ENCODE measurements around the gene ZNF791.
"Not testable (repeated sequence)": the region's sequence is repeated elsewhere in the genome, so short reads cannot be mapped to it uniquely, and the experiment has no call there.

ZNF791 gene

DNA sequence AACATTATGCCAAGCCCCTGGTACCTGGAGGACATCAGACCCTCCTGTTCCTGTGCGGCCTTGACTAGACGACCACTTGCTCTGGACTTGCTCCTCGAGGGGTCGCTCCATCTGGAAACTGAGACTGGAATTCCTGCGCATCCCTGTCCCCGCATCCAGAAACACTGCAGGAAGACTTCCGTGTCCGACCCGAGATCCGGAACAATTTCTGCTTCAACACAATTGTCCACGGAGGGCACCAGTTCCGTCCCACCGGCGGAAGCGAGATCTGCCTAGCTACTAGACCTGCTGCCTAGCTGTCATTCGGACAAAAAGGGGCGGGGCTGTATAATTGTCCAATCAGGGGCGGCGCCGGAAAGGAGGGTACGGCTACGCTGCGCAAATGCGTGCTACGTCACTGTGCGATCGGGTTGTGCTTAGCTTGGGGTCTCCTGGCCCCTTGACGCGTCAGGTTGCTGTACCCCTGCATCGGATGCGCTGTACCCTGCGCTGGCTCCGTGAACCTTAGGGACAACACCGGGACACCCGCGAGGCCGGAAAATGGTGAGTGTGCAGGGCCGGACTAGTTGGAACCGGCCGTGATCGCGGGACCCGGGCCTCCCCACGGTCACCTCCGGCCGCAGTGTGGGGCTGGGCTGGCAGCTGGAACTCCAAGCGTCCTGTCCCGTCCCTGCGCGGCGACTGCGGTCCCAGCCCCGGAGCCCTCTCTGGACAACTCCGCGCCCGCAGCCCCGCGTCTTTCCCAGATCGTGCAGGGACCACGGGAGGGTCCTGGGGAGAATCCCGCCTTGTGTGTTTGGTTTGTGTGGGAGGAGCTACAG, at the start of gene ZNF791, which contains the start of gene ZNF490:
Gene ZNF791 (plus strand): TSS at position 381 of the 821 bp plus-strand sequence. CDS start 160 bp downstream, at position 541.
Gene ZNF490 (minus strand): TSS at position 274 of the 821 bp plus-strand sequence. CDS start 133 bp downstream, at position 141.
- peak within 1 kb of the TSS; percentile 72 to 100 (median 100) for H3K4me3 ChIP-seq
- peak within 1 kb of the TSS; percentile 67 to 99 (median 94) for H3K27ac ChIP-seq

DNA sequence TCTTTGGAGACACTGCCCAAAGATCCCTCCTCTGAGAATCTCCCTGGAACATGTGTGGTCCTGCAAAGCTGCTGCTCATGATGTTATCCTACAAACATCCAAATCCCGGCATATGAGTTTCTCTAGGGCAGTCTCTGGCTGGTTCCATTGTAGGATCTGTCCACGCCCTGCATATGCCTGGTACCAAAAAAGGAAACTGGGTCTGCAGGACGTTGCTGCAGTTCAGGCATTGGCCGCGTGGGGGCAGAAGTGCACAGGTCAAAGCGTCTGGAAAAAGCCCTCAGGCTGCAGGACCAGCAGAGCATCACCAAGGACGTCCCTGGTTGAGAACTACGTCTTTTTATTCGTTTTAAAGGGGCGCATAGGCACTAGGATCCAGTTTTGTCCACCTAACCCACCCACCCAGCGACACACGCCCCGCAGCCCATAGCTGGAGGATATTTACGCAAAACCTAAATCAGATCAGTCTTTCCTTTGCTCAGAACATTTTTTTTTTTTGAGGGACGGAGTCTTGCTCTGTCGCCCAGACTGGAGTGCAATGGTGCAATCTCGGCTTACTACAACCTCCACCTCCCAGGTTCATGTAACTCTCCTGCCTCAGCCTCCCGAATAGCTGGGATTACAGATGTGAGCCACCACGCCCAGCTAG, 46.6 kb upstream of the ZNF791 start:
- H3K4me3 ChIP-seq: no peak overlapping the region
- no peak overlapping the region for H3K27ac ChIP-seq

DNA sequence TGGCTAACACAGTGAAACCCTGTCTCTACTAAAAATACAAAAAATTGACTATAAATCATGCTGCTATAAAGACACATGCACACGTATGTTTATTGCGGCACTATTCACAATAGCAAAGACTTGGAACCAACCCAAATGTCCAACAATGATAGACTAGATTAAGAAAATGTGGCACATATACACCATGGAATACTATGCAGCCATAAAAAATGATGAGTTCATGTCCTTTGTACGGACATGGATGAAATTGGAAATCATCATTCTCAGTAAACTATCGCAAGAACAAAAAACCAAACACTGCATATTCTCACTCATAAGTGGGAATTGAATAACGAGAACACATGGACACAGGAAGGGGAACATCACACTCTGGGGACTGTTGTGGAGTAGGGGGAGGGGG, 44.3 kb upstream of the ZNF791 start:
- H3K27ac ChIP-seq, H3K4me3 ChIP-seq: not testable (repeated sequence)

DNA sequence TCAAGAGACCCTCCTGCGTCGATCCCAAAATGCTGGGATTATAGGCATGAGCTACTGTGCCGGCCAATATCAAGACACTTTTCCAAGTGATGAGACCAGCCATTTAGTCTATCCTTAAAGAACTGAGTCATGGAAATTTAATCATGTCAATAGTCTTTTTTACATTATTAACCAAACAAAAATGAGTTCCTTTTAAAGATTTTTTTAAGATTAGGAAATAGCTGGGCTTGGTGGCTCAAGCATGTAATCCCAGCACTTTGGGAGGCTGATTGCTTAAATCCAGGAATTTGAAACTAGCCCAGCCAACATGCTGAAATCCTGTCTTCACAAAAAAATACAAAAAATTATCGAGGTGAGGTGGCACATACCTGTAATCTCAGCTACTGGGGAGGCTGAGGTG, 42.8 kb upstream of the ZNF791 start:
- H3K4me3 ChIP-seq: no peak overlapping the region
- no peak overlapping the region for H3K27ac ChIP-seq

DNA sequence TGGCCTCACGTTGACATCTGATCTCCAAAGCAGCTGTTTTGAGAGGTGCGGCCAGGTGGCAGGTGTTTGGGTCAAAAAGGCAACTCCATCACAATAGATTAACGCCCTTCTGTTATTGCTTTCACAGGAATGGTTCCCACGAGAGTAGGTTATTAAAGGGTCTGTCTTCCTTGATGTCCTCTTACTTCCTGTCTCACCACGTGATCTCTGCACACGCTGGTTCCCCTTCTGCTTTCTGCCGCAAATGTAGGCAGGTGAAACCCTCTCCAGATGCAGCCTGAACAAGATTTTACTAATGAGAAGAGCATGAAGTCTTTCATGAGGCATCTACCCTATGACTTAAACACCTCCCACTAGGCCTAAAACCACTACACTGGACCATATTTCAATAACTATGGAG, 36.7 kb upstream of the ZNF791 start:
- Histone ChIP-seq H3K27ac (no peak overlapping the region), H3K4me3 (no peak overlapping the region)

DNA sequence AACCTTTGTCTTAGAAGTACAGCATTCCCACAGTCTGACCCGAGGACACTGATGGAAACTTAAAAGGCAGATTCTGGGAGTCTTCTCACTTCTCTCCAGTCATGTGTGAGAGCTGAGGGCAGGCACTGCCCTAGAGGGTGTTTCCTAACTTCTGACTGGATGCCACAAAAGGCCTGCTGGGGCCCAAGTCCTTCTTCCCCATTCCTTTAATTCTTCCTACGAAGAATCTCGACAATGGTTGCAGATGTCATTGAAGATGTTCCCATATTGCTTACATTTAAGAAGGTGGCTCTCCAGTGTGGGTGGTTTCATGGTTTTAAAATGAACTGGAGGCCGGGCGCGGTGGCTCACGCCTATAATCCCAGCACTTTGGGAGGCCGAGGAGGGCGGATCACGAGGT, 32.1 kb upstream of the ZNF791 start:
- Histone ChIP-seq H3K27ac (no peak overlapping the region), H3K4me3 (no peak overlapping the region)

DNA sequence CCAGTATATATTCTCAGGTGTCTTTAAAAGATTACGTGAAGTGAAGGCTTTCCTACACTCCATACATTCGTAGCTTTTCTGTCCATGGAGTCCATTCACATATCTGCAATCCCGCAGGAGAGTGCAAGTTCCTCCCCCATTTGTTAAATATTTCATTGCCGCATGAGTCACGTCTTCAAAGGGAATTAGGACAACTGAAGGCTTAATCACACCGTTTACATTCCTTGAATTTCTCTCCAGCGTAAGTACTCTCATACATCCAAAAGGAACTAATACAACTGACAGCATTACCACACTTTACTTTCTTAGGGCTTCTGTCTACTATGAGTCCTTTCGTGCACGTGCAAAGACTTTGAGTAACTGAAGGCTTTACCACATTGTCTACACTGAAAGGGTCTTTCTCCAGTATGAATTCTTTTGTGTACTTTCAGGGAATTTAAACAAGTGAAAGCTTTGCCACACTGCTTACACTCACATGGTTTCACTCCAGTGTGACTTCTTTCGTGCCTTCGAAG, 30.5 kb upstream of the ZNF791 start:
- Histone ChIP-seq H3K27ac (no peak overlapping the region), H3K4me3 (no peak overlapping the region)

DNA sequence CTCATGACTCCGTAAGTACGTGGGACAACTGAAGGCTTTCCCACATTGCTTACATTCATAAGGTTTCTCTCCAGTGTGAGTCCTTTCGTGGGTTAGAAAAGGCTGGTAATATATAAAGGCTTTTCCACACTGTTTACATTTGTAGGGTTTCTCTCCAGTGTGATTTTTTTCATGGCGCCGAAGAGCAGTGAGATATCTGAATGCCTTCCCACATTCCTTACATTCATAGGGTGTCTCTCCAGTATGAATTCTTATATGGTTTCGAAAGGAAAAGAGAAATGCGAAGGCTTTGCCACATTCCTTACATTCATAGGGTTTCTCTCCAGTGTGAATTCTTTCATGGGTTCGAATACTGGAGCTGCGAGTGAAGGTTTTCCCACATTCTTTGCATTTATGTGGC, 29.6 kb upstream of the ZNF791 start:
- Histone ChIP-seq H3K4me3 (no peak overlapping the region), H3K27ac (no peak overlapping the region)

DNA sequence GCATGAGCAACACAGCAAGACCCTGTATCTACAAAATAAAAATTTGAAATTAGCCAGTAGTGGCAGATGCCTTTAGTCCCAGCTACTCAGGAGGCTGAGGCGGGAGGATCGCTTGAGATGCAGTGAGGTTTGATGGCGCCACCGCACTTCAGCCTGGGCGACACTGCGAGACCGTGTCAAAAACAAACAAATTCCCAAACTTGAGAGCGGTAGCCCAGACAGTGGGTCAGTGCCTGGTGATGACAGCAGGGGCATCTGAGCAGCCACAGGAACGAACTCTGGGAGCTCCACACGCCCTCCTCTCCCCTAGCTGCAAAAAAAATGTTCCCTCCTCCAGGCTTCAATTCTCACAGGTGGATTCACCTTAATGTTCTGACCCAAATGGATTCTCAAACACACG, 14.2 kb upstream of the ZNF791 start:
- no peak overlapping the region for H3K27ac ChIP-seq
- no peak overlapping the region for H3K4me3 ChIP-seq

DNA sequence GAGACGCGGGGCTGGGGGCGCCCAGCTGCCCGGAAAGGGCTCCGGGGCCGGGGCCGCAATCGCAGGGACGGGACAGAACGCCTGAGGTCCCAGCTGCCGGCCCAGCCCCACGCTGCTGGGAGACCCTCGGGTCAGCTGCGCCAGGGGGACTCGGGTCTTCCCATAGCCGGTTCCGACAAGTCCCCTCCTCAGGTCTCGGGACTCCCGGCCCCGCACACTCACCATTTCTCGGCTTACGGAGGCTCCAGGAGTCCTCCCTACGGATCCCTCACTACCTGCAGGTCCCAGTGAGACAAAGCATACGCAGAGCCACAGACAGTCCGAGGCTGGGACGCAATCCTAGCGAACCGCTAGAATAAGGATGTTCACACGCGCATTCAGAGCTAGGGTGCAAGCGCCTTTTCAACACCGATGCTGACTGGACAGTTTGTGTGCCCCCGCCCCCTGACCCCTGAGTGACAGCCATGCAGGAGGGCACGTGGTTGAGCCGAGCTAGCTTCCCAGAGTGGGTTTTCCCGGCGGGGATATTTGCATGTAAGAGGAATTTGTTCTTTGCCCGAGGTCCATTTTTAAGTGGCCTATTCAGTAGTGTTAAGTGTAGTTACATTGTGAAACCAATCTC, 13.7 kb upstream of the ZNF791 start:
- no peak overlapping the region for H3K27ac ChIP-seq
- no peak overlapping the region for H3K4me3 ChIP-seq

DNA sequence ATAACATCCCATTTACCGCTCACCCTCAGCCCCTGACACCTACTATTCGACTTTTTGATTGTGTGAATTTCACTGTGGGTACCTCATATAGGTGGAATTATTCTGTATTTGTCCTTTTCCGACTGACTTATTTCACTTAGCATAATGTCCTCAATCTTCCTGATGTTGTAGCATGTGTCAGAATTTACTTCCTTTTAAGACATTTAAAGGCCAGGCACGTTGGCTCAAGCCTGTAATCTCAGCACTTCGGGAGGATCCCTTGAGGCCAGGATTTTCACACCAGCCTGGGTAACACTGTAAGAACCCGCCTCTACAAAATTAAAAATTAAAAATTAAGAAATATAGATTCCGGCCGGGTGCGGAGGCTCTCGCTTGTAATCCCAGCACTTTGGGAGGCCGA, 13.1 kb upstream of the ZNF791 start:
- H3K27ac ChIP-seq: no peak overlapping the region
- H3K4me3 ChIP-seq: no peak overlapping the region

DNA sequence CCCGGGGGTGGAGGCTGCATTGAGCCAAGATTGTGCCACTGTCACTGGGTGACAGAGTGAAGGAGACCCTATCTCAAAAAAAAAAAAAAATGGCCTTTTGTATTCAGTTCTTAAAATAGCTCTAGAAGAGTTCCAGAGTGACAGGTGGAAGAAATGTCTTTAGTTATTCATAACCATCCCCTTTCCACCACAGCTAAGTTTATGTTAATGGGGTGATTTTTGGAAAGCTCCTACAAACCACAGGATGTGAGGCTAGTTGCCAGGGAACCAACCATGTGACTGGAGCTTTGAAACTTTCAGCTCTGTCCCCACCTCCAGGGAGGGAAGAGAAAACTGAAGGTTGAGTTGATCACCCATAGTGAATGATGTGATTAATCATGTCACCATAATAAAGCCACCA, 7.0 kb upstream of the ZNF791 start:
- Histone ChIP-seq H3K4me3 (no peak overlapping the region), H3K27ac (peak overlapping the region in 1 of 21 experiments; percentile 32)

DNA sequence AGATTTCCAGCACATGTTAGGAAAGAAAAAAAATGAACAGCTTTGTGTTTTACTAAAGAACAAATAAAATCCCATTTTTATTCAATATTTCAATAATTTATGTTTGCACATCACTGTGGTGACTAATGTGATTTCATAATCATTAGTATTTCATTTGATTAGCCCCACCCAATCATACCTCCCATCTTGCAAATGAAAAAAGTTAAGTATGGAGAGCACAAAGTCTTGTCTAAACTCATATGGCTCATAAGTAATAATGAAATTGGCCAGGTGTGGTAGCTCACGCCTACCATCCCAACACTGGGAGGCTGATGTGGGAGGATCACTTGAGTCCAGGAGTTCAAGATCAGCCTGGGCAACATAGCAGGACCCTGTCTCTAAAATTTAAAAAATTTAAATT, 3.9 kb upstream of the ZNF791 start:
- no peak overlapping the region for H3K4me3 ChIP-seq
- no peak overlapping the region for H3K27ac ChIP-seq

DNA sequence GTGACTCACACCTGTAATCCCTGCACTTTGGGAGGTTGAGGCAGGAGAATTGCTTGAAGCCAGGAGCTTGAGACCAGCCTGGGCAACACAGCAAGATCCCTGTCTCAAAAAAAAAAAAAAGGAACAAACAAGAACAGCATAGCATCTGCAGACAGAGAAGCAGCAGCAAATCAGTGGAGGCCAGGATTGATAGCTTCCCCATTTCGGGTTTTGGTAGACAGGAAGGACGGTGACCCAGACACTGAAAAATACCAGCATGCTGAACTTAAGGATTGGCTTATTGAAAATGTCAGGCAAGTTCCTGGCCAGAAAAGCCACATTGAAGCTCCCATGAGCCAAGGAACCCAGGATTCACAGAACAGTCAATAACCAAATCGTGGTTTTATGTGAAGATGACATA, 3.1 kb upstream of the ZNF791 start:
- no peak overlapping the region for H3K4me3 ChIP-seq
- H3K27ac ChIP-seq: no peak overlapping the region

DNA sequence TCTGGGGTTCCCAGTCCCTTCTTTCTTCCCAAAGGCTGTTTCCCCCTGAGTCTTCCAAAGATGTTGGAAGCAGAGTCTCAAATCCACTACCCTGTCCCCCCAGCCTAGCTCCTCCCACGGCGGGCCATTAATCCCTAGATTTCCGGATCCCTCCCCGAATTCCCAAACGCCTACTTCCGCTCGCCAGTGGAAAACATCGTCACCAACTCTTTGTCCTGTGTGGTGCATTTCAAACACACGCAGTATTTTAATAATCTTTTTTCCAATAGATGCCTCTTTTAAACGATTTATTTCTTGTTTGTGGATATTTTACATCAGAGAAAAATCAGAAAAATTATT, 610 bp downstream of the ZNF791 start:
- H3K4me3 ChIP-seq: peak overlapping the region; percentile 72 to 100 (median 100)
- H3K27ac ChIP-seq: peak overlapping the region; percentile 67 to 99 (median 94)

DNA sequence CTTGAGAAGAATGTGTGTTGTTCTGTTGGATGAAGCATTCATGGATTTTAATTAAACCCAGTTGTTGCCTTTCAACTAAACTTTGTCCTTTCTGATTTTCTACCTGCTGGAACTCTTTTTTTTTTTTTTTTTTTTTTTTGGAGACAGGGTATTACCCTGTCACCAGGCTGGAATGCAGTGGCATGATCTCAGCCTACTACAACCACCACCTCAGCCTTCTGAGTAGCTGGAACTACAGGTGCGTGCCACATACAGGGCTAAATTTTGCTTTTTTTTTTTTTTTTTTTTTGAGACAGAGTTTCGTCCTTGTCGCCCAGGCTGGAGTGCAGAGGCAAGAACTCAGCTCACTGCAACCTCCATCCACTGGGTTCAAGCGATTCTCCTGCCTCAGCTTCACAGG, 6.9 kb downstream of the ZNF791 start:
- H3K4me3 ChIP-seq: no peak overlapping the region

DNA sequence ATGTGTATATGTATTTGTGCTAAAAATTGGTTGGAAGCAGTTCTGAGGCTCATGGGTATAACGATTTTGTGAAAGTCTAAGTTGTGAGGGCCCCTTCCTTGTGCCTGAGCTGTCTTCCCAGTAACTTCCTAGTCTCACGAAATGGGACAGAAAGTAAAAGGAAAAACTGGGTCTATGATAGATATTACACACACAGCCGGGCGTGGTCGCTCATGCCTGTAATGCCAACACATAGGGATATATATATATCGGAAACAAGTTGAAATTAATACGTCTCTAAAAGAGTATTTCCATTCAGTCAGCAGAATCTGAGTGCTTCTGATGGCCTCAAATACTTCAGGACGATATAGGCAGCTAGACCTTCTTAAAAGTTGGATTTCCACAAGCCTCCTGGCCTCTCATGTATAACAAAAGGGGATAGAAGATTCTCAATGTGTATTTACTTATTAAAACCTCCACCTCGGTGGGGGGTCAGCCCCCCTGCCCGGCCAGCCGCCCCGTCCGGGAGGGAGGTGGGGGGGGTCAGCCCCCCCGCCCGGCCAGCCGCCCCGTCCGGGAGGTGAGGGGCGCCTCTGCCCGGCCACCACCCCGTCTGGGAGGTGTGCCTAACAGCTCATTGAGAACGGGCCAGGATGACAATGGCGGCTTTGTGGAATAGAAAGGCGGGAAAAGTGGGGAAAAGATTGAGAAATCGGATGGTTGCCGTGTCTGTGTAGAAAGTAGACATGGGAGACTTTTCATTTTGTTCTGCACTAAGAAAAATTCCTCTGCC, 10.7 kb downstream of the ZNF791 start:
- H3K4me3 ChIP-seq, H3K27ac ChIP-seq: not testable (repeated sequence)

More for the DNA sequence above, 6.9 kb downstream of the ZNF791 start:
- no peak overlapping the region for H3K27ac ChIP-seq

DNA sequence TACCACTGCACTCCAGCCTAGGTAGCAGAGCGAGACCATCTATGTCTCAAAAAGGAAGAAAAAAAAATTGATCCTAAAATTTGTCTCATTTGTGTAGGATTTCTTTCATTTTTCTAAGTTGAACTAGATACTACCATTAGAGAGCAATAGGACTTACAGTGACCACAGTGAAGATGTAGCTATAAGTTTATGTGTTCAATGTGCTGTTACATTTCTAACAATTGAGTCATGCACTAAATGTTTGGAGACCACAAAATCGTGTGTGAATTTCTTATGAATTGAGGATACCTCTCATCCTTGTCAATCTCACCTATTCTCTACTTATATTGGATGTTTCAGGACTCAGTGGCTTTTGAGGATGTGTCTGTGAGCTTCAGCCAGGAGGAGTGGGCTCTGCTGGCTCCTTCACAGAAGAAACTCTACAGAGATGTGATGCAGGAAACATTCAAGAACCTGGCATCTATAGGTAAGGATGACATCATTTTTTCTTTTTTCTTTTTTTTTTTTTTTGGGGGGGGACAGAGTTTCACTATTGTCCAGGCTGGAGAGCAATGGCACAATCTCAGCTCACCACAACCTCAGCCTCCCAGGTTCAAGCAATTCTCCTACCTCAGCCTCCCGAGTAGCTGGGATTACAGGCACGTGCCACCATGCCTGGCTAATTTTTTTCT, 12.8 kb downstream of the ZNF791 start:
- Histone ChIP-seq H3K4me3 (no peak overlapping the region), H3K27ac (no peak overlapping the region)

DNA sequence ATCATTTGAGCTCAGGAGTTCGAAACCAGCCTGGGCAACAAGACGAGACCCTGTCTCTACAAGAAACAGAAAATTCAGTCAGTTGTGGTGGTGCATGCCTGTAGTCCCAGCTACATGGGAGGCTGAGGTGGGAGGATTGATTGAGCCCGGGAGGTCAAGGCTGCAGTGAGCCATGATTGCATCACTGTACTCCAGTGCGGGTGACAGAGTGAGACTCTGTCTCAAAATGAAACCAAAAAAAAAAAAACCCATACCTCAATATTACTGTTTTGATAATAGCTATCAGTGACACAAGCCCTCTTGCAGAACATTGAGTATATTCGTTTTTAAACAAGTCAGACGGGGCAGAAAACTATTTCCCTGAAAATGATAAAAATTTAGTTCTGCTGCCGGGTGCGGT, 16.2 kb downstream of the ZNF791 start:
- no peak overlapping the region for H3K27ac ChIP-seq

More for the DNA sequence above, 16.2 kb downstream of the ZNF791 start:
- H3K4me3 ChIP-seq: no peak overlapping the region

Measured in skin epidermis (tissue), 12 donors.